ENCODE results near the gene AP1G1.

The AP1G1 gene

DNA sequence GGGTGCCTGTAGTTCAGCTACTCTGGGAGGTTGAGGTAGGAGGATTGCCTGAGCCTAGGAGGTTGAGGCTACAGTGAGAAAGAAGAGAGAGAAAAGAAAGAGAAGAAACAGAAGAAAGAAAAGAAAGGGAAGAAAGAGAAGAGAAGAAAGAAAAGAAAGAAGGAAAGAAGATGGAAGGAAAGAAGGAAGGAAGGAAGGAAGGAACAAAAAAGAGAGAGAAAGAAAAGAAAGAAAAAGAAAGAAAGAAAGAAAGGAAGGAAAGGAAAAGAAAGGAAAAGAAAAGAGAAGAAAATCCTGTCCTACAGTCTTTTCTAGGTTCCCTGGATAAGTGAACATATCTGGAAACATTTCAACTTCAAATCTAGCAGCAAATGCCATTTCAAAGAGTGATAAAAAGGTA lies 54.5 kb downstream of the AP1G1 start:
- DNase-seq, result no peak

- no peak for DNase-seq
Measured at GRCh38 chr16:71748226-71748625, 60.4 kb downstream of the AP1G1 start.

DNA sequence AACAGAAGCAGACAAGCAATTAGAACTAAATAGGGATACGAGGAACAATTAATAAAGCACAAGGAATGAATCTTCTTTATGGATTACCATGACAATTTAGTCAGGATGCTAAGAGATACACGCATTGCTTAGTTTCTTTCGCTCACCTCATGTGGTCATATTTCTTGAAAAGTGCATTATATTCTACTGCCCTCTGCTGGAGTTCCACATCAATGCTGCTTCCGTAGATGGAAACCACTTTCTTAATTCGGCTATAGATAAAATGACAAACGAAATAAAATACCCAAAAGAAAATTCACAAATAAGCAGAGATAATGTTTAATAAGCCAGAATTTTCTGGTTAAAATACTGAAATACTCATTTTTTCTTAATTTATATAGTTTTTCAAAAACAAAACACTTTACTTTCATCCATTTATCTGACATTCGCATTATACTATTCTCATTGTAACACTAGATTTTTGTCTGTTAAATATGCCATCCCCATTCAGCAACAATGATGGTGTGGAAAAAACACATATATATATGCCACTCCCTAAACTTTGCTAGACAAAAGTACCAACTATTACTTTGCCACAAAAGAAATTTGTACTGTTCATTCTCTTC lies 62.1 kb downstream of the AP1G1 start:
- no peak for DNase-seq

DNA sequence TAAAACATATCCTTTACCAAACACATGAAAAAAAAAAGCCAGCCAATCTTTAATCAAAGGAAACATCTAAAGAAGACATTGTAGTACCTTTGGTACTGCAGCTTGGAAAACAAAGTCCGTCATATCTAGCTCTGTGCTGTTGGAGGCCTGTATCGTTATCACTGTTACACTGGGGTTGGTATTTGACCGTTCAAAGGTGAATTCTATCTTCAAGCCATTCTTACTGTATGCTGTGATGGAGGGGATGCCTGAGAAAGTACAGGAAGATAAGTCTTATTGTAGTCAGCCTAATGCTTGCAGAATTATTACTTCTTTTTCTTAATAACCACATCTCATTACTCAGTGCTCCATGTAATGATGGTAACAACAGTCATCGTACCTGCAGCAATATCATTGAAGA lies 69.8 kb downstream of the AP1G1 start:
- no peak for DNase-seq

DNA sequence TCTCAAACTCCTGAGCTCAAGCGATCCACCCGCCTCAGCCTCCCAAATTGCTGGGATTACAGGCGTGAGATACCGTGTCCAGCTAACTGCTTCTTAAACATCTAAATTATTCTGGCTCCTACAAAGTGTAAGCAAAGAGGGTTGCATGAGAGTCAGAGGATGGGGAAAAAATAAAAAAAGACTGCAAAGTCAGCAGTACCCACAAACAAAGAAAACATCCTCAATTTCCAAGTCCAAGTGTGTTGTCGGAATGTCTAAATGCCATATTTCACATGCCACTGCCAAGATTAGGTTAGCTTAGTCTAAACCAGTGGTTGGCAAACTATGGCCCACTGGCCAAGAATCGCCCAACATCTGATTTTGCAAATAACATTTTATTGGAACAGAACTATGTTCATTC lies 71.1 kb downstream of the AP1G1 start:
- DNase-seq, result no peak

DNA sequence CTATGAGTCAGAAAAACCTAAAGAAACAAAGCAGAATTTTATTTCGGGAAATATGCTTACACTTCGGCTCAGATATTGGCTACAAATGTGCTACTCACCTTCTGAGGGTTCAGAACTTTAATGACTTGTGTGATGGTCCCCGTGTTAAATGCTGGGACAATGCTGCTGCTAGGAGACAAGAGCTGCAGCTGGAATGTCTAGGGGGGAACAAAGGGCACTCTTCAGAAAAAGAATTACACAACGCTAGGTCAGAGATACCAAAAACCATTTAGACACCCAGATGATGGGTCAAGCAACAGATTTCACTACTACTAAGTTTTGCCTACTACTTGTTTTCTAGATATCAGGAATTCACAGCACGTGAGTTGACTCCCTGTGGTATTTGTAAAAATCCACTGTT lies 74.1 kb downstream of the AP1G1 start:
- DNase-seq, result no peak

GRCh38 chr16:71732587-71732986 lies 76.0 kb downstream of the AP1G1 start:
- no peak for DNase-seq

DNA sequence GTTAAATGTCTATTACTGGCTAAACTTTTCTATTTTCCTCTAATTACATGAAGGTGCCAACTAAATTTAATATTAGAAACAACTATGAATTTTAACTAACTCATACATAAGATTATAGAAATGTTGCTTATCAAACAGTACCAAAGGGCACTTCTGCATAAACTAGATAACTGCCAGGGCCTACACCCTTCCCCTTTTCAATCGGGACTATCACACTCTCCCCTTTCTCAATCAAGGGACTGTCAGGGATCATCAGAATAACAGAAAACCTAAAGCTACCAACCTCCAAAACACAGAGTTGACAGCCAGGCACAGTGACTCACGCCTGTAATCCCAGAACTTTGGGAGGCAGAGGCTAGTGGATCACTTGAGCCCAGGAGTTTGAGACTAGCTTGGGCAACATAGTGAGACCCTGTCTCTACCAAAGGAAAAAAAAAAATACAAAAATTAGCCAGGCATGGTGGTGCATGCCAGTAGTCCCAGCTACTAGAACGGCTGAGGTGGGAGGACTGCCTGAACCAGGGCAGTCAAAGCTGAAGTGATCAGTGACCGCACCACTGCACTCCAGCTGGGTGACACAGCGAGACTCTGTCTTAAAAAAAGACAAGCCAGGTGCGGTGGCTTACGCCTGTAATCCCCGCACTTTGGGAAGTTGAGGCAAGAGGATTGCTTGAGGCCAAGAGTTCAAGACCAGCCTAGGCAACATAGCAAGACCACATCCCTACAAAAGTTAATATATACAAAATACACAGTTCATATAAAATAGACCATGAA lies 80.9 kb downstream of the AP1G1 start:
- DNase-seq, result no peak

GRCh38 chr16:71726476-71727315 lies 81.9 kb downstream of the AP1G1 start:
- no peak for DNase-seq

- no peak for DNase-seq
Measured at GRCh38 chr16:71724320-71724751, 84.3 kb downstream of the AP1G1 start, which contains the start of gene PHLPP2. Gene PHLPP2 (minus strand): TSS chr16:71724701. CDS start chr16:71714795, 9,906 bp downstream.

GRCh38 chr16:71723537-71724319 lies 84.9 kb downstream of the AP1G1 start:
- peak; percentile 84 for DNase-seq

GRCh38 chr16:71722801-71723536 lies 85.7 kb downstream of the AP1G1 start:
- DNase-seq, result peak; percentile 80

GRCh38 chr16:71721066-71721740 lies 87.4 kb downstream of the AP1G1 start:
- DNase-seq, result no peak

- no peak for DNase-seq
Measured at GRCh38 chr16:71712501-71712900, 96.1 kb downstream of the AP1G1 start.

GRCh38 chr16:71711789-71712188 lies 96.8 kb downstream of the AP1G1 start:
- DNase-seq, result no peak

DNA sequence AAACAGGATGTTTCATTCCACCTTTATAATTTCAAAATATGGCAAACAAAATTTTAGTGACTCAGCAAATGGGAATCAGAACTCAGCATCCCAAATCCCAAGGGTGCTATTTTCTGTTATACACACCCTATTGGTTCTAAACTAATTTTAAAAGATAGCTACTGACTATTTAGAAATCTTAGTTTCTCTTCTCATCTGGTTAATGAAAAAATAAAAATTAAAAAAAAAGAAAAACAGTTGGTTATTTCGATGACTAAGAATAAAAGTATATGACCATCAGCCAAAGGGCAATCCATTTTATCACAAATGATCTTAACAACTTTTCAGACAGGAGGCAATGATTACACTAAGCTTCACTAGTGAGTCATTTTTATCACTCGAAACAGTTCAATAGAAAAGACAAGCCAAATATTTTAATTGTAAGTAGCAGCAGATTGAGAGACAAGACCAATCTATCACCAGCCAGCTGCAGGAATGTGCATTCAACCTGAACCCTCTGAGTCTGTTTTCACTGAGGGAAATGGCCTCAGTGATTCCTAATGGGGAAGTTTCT lies 99.3 kb downstream of the AP1G1 start:
- DNase-seq, result no peak

DNA sequence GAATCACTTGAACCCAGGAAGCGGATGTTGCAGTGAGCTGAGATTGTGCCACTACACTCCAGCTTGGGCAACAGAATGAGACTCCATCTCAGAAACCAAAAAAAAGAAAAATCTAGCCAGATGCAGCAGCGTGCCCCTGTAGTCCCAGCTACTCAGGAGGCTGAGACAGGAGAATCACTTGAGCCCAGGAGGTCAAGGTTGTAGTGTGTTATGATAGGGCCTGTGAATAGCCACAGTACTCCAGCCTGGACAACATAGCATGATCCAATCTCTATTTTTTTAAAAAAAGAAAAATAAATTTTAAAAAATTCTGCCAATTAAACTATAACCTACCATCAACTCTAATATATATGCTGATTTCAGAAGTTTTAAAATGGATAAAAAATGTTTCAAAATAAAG lies 99.9 kb downstream of the AP1G1 start:
- no peak for DNase-seq

DNA sequence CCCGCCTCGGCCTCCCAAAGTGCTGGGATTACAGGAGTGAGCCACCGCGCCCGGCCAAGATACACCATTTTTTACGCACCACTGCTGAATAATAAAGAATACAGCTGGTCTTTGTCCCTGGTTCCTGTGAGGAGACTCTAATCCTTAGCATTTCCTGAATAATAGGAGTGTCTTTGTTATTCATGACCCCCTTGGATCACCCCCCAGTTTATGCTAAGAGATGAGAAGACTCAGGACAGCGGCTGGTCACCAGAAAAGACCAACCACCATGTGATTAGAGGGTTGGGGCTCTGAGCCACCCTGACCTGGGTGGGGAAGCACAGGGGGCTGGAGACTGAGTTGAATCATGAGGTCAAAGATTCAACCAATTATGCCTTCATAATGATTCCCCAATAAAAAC lies 101.4 kb downstream of the AP1G1 start:
- DNase-seq, result no peak

- DNase-seq, result no peak
Measured at GRCh38 chr16:71706046-71706445, 102.6 kb downstream of the AP1G1 start.

- no peak for DNase-seq
Measured at GRCh38 chr16:71703333-71703732, 105.3 kb downstream of the AP1G1 start.

- no peak for DNase-seq
Measured at GRCh38 chr16:71700831-71701230, 107.8 kb downstream of the AP1G1 start.
